HG02840 (cell line): Measurements from ENCODE around the gene ZNF821.
"Not testable (repeated sequence)": the region's sequence is repeated elsewhere in the genome, so short reads cannot be mapped to it uniquely, and the experiment has no call there.

Experiments used
- ATAC-seq: cut with Tn5 transposase; IDR thresholded peaks from one replicate; pipeline ENCODE4 v1.9.1; 2021; ENCODE audit warnings: mild to moderate bottlenecking, moderate library complexity, moderate number of reproducible peaks; ENCODE audit not compliant: unreplicated experiment, low FRiP score

The ZNF821 gene

GRCh38 chr16:71826533-71827017, 57.4 kb downstream of the ZNF821 start:
- no peak for ATAC-seq

DNA sequence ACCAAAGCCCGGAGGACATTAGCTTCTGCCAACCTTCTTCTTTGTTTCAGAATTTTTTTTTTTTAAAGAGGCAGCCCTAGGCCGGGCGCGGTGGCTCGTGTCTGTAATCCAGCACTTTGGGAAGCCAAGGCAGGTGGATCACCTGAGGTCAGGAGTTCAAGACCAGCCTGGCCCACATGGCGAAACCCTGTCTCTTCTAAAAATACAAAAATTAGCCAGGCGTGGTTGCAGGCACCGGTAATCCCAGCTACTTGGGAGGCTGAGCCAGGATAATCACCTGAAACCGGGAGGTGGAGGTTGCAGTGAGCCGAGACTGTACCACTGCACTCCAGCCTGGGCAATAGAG, 66.9 kb downstream of the ZNF821 start:
- ATAC-seq: peak; percentile 7

DNA sequence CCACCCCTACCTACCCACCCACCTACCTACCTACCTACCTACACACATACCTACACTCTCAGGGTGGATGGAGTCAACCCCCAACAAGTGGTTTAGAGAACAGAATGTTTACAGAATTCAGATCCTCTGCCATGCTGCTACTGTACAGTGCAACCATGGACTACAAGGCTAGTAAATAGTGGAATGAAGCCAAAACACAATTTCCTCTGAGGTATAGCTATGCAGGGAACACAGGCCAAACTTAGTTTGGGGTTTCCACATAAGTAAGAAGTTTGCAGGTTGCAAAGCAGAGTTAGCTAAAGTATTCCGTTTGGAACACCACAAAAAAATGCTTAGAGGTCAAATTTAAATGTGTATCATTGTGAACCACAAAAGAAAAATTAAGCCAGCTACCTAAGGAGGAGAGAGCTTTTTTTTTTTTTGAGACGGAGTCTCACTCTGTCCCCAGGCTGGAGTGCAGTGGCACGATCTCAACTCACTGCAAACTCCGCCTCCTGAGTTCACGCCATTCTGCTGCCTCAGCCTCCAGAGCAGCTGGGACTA, 72.7 kb downstream of the ZNF821 start:
- ATAC-seq: no peak

DNA sequence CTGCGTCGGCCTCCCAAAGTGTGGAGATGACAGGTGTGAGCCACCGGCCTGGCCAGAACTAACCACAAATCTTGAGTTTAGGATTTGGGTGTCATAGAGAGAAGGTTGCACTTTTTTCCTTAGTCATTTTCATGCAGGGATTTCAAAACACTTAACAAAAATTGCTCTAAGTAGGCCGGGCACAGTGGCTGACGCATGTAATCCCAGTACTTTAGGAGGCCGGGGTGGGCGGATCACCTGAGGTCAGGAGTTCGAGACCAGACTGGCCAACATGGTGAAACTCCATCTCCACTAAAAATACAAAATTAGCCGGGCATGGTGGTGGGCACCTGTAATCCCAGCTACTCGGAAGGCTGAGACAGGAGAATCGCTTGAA, 73.8 kb downstream of the ZNF821 start:
- ATAC-seq: not testable (repeated sequence)
